Duodenal mucosa (tissue), 2 donors: ENCODE data around the gene MAPK4.
"Not testable (repeated sequence)": the region's sequence is repeated elsewhere in the genome, so short reads cannot be mapped to it uniquely, and the experiment has no call there.

Source experiments
- H3K27ac ChIP-seq: one replicate; pipeline ENCODE4 v1.7.0; 2013; ENCODE audit warnings: low read depth, low read length
- H3K27me3 ChIP-seq, 2 donors: one replicate each; pipeline ENCODE4 v1.7.0; 2013; ENCODE audit warnings: low read length in 2 of 2, control low read depth in 1 of 2; ENCODE audit not compliant: insufficient read depth in 2 of 2, control insufficient read depth in 1 of 2
- H3K36me3 ChIP-seq, 2 donors: one replicate each; pipeline ENCODE4 v1.7.0; 2013; ENCODE audit warnings: low read length in 2 of 2, control low read depth in 1 of 2; ENCODE audit not compliant: insufficient read depth in 2 of 2, control insufficient read depth in 1 of 2
- H3K4me1 ChIP-seq, 2 donors: one replicate each; pipeline ENCODE4 v1.7.0; 2013; ENCODE audit warnings: low read length in 2 of 2, control low read depth in 1 of 2; ENCODE audit not compliant: insufficient read depth in 2 of 2, control insufficient read depth in 1 of 2
- H3K4me3 ChIP-seq, 2 donors: one replicate each; pipeline ENCODE4 v1.7.0; 2013; ENCODE audit warnings: low read length in 2 of 2, low read depth in 1 of 2
- H3K9ac ChIP-seq, 2 donors: one replicate each; pipeline ENCODE4 v1.7.0; 2013; ENCODE audit warnings: low read length in 2 of 2, low read depth in 1 of 2
- H3K9me3 ChIP-seq, 2 donors: one replicate each; pipeline ENCODE4 v1.7.0; 2013; ENCODE audit warnings: low read length in 2 of 2, control low read depth in 1 of 2; ENCODE audit not compliant: control insufficient read depth in 1 of 2

MAPK4 gene

DNA sequence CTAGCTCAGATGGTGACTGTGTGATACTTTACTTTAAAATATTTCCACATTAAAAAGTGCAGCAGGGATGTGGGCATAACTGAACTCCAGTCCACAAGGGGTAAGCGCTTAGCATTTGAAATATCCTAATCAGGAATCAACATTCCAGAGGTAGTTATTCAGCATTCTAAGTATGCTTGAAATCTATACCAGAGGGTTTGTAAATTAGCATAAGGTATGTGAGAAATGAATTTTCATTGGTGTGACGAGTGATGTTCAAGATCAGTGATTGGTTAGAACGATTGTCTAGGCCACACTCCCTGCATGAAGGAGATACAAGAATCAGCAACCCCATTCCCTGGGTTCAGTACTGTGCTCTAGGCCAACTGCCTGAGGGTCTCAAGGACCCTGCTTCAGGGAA is 42.6 kb downstream of the MAPK4 start:
- Histone ChIP-seq H3K4me1 (no peaks in the 10 kb centered on the region), H3K4me3 (no peak overlapping the region), H3K9me3 (no peaks in the 10 kb centered on the region), H3K36me3 (no peaks in the 10 kb centered on the region), H3K9ac (no peak overlapping the region), H3K27ac (no peak overlapping the region), H3K27me3 (no peaks in the 10 kb centered on the region)

DNA sequence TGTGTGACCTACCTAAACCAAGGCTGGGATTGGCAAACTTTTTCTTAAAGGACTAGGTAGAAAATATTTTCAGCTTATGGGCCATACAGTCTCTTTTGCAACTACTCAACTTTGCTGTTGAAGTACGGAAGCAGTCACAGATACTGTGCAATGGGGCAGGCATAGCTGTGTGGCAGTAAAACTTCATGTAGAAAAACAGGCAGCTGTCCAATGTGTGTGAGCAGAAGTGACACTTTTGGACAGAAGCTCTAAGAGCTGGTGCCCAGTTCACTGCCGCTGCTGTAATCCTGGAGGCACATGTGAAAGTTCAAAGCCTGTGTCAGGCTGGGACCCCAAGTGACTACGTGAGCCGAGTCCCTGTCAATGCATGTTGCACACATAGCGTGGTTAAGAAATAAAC is 46.7 kb downstream of the MAPK4 start:
- Histone ChIP-seq H3K4me1 (no peaks in the 10 kb centered on the region), H3K9me3 (no peaks in the 10 kb centered on the region), H3K27me3 (no peaks in the 10 kb centered on the region), H3K27ac (no peak overlapping the region), H3K4me3 (no peak overlapping the region), H3K36me3 (no peaks in the 10 kb centered on the region), H3K9ac (no peak overlapping the region)

DNA sequence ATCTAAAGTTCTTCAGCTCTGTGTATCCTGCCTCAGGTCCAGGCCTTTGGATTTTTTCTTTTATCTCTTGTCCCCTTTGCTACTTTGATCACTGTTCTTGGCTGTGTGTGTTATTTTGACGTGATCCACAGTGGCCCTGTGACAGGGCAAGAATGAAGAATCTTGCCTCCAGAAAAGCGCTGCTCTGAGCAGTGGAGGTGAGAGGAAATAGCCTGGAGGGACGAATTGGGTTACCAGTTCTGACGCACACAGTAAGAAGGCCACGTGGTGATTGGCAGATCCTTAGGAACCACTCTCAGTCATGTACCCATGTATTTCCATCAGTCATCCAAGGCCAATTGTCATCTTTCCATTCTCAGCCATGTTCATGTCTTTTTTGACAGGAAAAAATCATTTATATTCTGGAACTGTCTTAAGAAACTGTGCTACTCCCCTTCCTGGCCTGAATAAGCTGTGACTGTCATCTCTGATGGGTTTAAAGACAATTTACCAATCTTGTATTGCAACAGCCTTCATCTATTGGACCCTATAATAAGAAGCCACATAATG is 47.6 kb downstream of the MAPK4 start:
- no peak overlapping the region for H3K27ac ChIP-seq
- H3K4me1 ChIP-seq: no peaks in the 10 kb centered on the region
- H3K4me3 ChIP-seq: no peak overlapping the region
- H3K9me3 ChIP-seq: no peaks in the 10 kb centered on the region
- H3K27me3 ChIP-seq: no peaks in the 10 kb centered on the region
- no peak overlapping the region for H3K9ac ChIP-seq
- H3K36me3 ChIP-seq: no peaks in the 10 kb centered on the region

- H3K27ac ChIP-seq, H3K4me1 ChIP-seq, H3K27me3 ChIP-seq, H3K9ac ChIP-seq, H3K4me3 ChIP-seq, H3K9me3 ChIP-seq, H3K36me3 ChIP-seq: not testable (repeated sequence)
These were observed 49.3 kb downstream of the MAPK4 start for GRCh38 chr18:50609171-50609570.

GRCh38 chr18:50610349-50610748 is 50.5 kb downstream of the MAPK4 start:
- H3K9ac ChIP-seq: no peak overlapping the region
- H3K27ac ChIP-seq: no peak overlapping the region

DNA sequence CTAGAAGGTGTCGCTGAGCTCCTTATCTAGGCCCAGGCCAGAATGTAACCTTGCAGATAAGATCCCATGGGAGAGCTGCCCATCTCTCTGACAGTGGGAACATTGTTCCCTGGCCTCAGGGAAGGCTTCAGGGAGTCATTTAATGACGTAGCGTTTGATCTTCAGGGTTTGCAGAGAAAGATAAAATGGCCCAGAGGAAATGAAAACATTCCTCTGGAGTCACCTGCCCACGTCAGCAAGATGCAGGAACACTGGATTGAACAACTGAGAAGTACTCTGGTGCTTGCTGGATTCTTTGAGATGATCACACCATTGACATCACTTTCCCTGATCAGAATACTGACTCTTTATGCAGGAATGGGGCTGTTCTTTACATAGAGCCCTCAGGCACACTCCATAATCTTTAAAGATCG is 51.6 kb downstream of the MAPK4 start:
- Histone ChIP-seq H3K27ac (no peak overlapping the region), H3K9ac (no peak overlapping the region), H3K27me3 (no peaks in the 10 kb centered on the region), H3K4me3 (no peak overlapping the region), H3K4me1 (no peaks in the 10 kb centered on the region), H3K9me3 (peaks cover 2 to 6% of the 10 kb centered on the region in 2 donors), H3K36me3 (no peaks in the 10 kb centered on the region)

More at GRCh38 chr18:50610349-50610748, 50.5 kb downstream of the MAPK4 start:
- Histone ChIP-seq H3K36me3 (no peaks in the 10 kb centered on the region), H3K4me1 (no peaks in the 10 kb centered on the region), H3K9me3 (peaks cover 2 to 6% of the 10 kb centered on the region in 2 donors), H3K27me3 (no peaks in the 10 kb centered on the region), H3K4me3 (no peak overlapping the region)

GRCh38 chr18:50614838-50615237 is 55.0 kb downstream of the MAPK4 start:
- H3K4me3 ChIP-seq: no peak overlapping the region
- no peaks in the 10 kb centered on the region for H3K4me1 ChIP-seq
- peaks cover 2 to 6% of the 10 kb centered on the region in 2 donors for H3K9me3 ChIP-seq
- no peak overlapping the region for H3K9ac ChIP-seq
- no peaks in the 10 kb centered on the region for H3K36me3 ChIP-seq
- H3K27ac ChIP-seq: no peak overlapping the region
- no peaks in the 10 kb centered on the region for H3K27me3 ChIP-seq

GRCh38 chr18:50616484-50617048 is 56.7 kb downstream of the MAPK4 start:
- Histone ChIP-seq H3K36me3 (no peaks in the 10 kb centered on the region), H3K27ac (no peak overlapping the region)

GRCh38 chr18:50619861-50620275 is 60.0 kb downstream of the MAPK4 start:
- H3K4me3 ChIP-seq: no peak overlapping the region
- no peaks in the 10 kb centered on the region for H3K27me3 ChIP-seq
- H3K4me1 ChIP-seq: no peaks in the 10 kb centered on the region
- H3K9ac ChIP-seq: no peak overlapping the region
- no peaks in the 10 kb centered on the region for H3K36me3 ChIP-seq
- no peaks in the 10 kb centered on the region for H3K9me3 ChIP-seq
- H3K27ac ChIP-seq: no peak overlapping the region

More at GRCh38 chr18:50616484-50617048, 56.7 kb downstream of the MAPK4 start:
- peaks cover 2 to 6% of the 10 kb centered on the region in 2 donors for H3K9me3 ChIP-seq
- H3K4me3 ChIP-seq: no peak overlapping the region
- no peak overlapping the region for H3K9ac ChIP-seq
- H3K4me1 ChIP-seq: no peaks in the 10 kb centered on the region
- no peaks in the 10 kb centered on the region for H3K27me3 ChIP-seq

- Histone ChIP-seq H3K27me3 (no peaks in the 10 kb centered on the region), H3K9me3 (no peaks in the 10 kb centered on the region), H3K4me1 (no peaks in the 10 kb centered on the region), H3K36me3 (no peaks in the 10 kb centered on the region), H3K27ac (no peak overlapping the region), H3K4me3 (no peak overlapping the region), H3K9ac (no peak overlapping the region)
These were observed 60.4 kb downstream of the MAPK4 start for GRCh38 chr18:50620319-50620718.
